GM13977 (cell line): Measurements from ENCODE around the gene SYT8.

ENCODE experiments used
- DNase-seq: peaks from one replicate; pipeline ENCODE4 v3.0.0; 2012; ENCODE audit warnings: low spot score
- CTCF ChIP-seq: IDR thresholded peaks from 2 replicates; pipeline ENCODE4 v1.5.1; 2012; ENCODE audit warnings: mild to moderate bottlenecking, control low read depth; ENCODE audit not compliant: insufficient read depth; ENCODE audit errors: extremely low read depth, missing control alignments
- in situ Hi-C: fragments of 300-500 bp; cut with MboI; formaldehyde crosslinking; loops from one replicate; pipeline ENCODE4 v1.12.0; 2022; ENCODE audit warnings: low sequenced_read_pairs, low pct_unique_long_range_greater_than_20kb, mixed read lengths, inconsistent platforms; ENCODE audit not compliant: unreplicated experiment

The SYT8 gene

GRCh38 chr11:1851468-1852180 is 16.8 kb downstream of the SYT8 start:
- in situ Hi-C loops: no loop called here
- TF ChIP-seq CTCF: no peak
- DNase-seq: no peak

- DNase-seq: no peak
- in situ Hi-C loops: no loop called here
These were observed 17.6 kb downstream of the SYT8 start for GRCh38 chr11:1852271-1852876.

GRCh38 chr11:1852877-1853276 is 18.1 kb downstream of the SYT8 start, which contains the start of gene LSP1:
LSP1 (plus strand) TSS chr11:1853084; CDS start chr11:1853145, 61 bp downstream.
- in situ Hi-C loops: no loop called here
- peak; percentile 94 for DNase-seq
- no peak for TF ChIP-seq CTCF

More at GRCh38 chr11:1852271-1852876, 17.6 kb downstream of the SYT8 start:
- TF ChIP-seq CTCF: no peak

- TF ChIP-seq CTCF: no peak
- in situ Hi-C loops: no loop called here
- no peak for DNase-seq
These were observed 18.8 kb downstream of the SYT8 start for GRCh38 chr11:1853376-1854131.

- no peak for TF ChIP-seq CTCF
- DNase-seq: peak; percentile 75
- in situ Hi-C loops: no loop called here
These were observed 19.6 kb downstream of the SYT8 start for GRCh38 chr11:1854132-1854948.
